HG03575 (cell line): ENCODE measurements around the gene CLEC9A.
"Not testable (repeated sequence)": the region's sequence is repeated elsewhere in the genome, so short reads cannot be mapped to it uniquely, and the experiment has no call there.

Experiments used
- ATAC-seq: cut with Tn5 transposase; IDR thresholded peaks from one replicate; pipeline ENCODE4 v1.9.1; 2021; ENCODE audit not compliant: unreplicated experiment, insufficient number of reproducible peaks, low FRiP score; ENCODE audit errors: extremely low read depth

Gene CLEC9A

GRCh38 chr12:10030446-10030845 is at the start of gene CLEC9A:
Gene CLEC9A (plus strand): TSS chr12:10030682. CDS start chr12:10052688, 22,006 bp downstream.
- ATAC-seq = no peak

DNA sequence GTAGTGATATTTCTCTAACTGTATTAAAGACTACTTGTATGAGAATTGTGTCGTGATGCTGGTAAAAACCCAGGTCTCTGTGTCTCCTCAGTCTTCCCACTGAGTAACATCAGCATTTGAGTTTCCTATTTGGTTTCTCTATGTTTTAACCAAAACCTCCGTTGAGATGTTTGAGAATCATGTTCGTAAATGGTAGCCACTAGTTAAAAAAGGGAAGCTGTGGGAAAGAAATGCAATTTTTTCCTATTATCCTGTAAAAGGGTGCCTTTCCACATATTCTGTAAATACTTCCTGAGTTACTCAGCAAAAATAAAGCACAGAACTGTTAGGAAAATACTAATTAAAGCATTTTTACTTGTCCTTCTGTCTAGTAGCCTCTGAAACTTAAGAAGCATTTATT is 38.6 kb upstream of the CLEC9A start:
- ATAC-seq = no peak

DNA sequence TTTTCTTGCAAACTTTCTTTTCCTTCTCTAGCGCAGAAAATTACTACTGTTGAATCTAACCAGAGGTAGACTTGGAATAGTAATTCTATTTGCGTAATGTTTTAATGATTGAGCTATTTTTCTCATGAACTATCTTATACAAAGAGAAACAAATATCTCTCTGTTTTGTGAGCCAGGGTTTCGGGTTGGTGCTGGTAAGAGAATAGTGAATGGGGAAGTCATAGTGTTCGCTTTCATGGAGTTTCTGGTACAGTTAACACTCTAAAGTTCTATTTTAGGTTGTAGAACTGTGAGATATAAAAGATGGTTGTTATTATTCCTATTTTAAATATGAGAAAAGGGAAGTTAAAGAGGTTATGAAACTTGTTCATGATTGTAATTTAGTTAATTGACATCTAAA is 38.2 kb upstream of the CLEC9A start:
- ATAC-seq = no peak

GRCh38 chr12:9999016-9999415 is 31.5 kb upstream of the CLEC9A start, which contains the start of gene CLEC1B:
Gene CLEC1B (minus strand): TSS chr12:9999121. CDS start chr12:9999100, 21 bp downstream.
- ATAC-seq = no peak

DNA sequence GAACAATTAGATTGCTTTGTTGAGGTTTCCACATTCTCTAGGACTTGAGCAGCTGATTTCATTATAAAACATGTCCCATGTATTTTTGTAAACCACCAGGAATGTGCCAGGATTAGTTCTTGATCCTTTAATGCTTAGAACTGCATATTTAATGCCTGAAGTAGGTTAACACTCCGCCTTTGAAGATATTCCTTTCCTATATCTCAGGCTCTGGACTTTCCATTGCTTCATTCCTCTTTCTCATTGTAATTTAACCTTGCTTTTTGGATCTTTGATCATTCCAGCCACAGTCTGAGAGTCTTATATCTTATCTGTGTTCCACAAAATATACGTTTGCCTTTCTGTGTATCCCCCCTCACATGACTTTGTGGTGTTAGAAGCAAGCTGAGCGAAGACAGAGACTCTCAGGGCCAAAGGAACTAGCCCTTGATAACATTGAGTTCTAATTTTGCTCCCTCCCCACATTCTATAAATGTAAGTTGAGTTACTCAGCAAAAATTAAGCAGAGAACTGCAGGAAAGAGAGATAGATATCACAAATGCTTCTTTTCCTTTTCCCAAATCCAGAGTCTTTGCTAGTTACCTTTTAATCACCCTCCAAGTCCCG is 29.2 kb upstream of the CLEC9A start:
- no peak for ATAC-seq

- ATAC-seq = no peak
Measured at GRCh38 chr12:10012630-10013330, 17.7 kb upstream of the CLEC9A start.

GRCh38 chr12:10015450-10015849 is 15.0 kb upstream of the CLEC9A start:
- no peak for ATAC-seq

- no peak for ATAC-seq
Measured at GRCh38 chr12:10016881-10017280, 13.6 kb upstream of the CLEC9A start.

GRCh38 chr12:10018386-10018785 is 12.1 kb upstream of the CLEC9A start:
- no peak for ATAC-seq

- no peak for ATAC-seq
Measured at GRCh38 chr12:10021342-10021741, 9.1 kb upstream of the CLEC9A start.

GRCh38 chr12:10025236-10025635 is 5.2 kb upstream of the CLEC9A start:
- ATAC-seq = no peak

DNA sequence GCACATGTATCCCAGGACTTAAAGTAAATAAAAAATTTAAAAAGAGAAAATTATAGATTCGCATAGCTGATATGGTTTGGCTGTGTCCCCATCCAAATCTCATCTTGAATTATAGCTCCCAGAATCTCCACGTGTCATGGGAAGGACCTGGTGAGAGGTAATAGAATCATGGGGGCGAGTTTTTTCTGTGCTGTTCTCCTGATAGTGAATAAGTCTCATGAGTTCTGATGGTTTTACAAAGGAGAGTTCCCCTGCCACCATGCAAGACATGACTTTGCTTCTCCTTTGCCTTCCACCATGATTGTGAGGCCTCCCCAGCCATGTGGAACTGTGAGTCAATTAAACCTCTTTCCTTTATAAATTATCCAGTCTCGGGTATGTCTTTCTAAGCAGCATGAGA is 3.8 kb upstream of the CLEC9A start:
- ATAC-seq = not testable (repeated sequence)

DNA sequence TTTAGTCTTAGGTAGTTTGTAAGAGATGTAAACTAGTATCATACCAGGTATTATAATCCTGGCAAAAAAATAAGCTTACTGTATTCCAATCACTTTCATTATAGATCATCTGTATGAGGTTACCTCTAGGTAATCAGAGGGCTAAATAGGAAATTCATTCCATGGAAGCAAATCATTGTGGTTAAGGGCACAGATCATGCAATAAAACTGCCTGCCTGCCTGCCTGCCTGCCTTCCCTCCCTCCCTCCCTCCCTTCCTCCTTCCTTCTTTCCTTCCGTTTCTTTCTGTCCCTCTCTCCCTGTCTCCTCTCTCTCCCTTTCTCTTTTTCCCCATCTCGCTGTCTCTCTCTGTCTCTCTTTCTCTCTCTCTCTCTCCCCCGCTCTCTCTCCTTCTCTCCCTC is 3.2 kb upstream of the CLEC9A start:
- no peak for ATAC-seq

DNA sequence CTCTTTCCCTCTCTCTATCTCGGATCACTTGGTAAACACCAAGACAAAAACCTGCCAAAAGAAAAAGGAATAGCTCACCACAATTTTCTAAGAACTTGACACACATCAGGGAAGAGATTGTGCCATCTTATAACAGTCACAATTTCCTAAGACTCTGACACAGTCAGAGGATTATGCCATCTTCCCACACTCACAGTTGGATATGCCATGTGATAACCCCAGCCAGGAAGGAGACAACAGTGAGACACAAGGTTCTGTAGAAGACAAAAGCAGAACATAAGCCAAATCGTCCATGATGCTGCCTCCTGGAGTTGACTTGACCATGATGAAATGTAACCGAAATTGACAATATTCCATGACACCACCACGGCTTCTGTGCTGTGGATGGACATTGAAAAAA is 2.8 kb upstream of the CLEC9A start:
- no peak for ATAC-seq

- ATAC-seq = no peak
Measured at GRCh38 chr12:10031321-10031720, 839 bp downstream of the CLEC9A start.

DNA sequence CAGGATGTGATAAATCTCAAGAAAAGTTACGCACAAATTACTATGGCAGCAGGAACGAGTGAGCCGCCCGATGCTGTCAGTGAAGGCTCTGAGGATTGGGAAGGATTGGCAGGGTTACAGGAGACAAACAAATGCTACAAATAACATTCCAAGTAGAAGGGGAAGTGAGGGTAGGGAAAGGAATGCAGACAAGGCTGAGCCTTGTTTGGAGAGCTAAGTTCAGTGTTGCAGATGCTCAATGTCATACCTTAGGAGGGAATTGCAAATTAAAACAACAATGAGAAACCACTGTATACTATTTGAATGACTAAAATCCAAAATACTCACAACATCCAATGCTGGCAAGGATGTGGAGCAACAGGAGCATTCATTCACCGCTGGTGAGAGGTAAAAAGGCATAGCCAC is 1.3 kb downstream of the CLEC9A start:
- no peak for ATAC-seq

GRCh38 chr12:10033783-10034545 is 3.5 kb downstream of the CLEC9A start:
- no peak for ATAC-seq

DNA sequence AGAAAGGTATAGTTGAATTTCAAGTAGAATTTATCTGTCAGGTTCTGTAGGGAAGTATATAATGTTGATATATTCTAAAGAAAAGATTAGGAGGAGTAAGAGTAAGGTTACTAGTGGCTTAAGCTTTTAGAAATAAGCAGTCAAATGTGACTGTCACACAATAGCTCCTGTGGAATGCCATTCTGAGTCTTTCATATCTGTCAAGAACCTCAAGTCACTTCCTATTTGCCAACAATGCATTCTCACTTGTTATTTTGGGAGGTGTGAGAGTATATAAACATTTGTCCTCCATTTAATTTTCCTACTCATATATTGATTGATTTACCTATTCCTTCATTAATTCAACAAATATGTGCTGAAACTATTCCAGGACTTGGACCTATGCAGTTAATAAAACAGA is 11.7 kb downstream of the CLEC9A start:
- no peak for ATAC-seq

DNA sequence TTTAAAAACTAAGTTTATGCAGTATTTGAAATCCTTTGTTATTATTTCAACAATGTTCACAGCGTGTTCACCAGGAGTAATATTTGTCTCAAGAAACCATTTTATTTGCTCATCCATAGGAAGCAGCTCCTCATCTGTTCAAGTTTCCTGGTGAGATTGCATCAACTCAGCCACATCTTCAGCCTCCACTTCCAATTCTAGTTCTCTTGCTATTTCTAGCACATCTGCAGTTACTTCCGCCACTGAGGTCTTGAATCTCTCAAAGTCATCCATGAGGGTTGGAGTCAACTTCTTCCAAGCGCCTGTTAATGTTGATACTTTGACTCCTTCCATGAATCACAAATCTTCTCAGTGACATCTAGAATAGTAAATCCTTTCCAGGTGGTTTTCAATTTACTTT is 18.0 kb downstream of the CLEC9A start:
- no peak for ATAC-seq
